ENCODE measurements around the gene TSN.

DNA sequence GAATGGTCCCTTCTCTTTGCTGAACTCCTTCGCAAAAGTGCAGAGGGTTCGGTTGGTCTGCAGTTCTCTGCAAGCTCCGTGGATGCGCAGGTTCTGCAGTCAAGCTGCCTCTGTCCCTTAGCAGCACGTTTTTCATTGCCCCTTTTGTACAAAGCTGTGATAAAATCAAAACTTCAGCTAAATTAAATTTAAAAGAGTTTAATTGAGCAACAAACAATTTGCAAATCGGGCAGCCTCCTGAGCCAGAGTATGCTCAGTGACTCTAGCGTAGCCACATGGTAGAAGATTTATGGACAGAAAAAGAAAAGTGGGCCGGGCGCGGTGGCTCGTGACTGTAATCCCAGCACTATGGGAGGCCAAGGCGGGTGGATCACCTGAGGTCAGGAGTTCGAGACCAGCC lies 18.8 kb downstream of the TSN start:
- TF ChIP-seq SIN3A (IDR thresholded peaks at IDR 0.05; ENCODE audit: borderline replicate concordance, insufficient read depth, low read length), result no peak
- no peak for TF ChIP-seq TAF1 (IDR thresholded peaks at IDR 0.05; ENCODE audit: borderline replicate concordance, insufficient read depth, low read length)
- TF ChIP-seq FOXP2 (optimal IDR thresholded peaks at IDR 0.05; ENCODE audit: borderline replicate concordance, extremely low read depth, extremely low read length, insufficient read depth), result no peak

All from PFSK-1 (cell line).